CD4-positive, alpha-beta T cell (primary cell): ENCODE measurements around the gene RPAP3. TPM values are rescaled to one million over a fixed set of nuclear protein-coding genes. Genes with fewer than 3 reads are reported as not detected.

Source experiments
- ATAC-seq: fragments of 200-7000 bp; cut with Tn5 transposase; one replicate; pipeline ENCODE4 v1.10.0; 2022; ENCODE audit warnings: mild to moderate bottlenecking; ENCODE audit not compliant: poor library complexity
- CTCF ChIA-PET: fragments of 350-600 bp; sonication (Branson Sonifier 250); formaldehyde crosslinking; loops from one replicate; lab custom pipeline; 2021; ENCODE audit warnings: antibody characterized with exemption, inconsistent platforms; lab: Charles Lee
- POLR2A ChIA-PET: fragments of 350-600 bp; sonication (Branson Sonifier 250); formaldehyde crosslinking; loops from one replicate; lab custom pipeline; 2021; ENCODE audit warnings: antibody characterized with exemption, inconsistent platforms; lab: Charles Lee
- DNase-seq, 14 experiments: peaks; one replicate each; pipeline ENCODE4 v3.0.0-alpha.2; 2013 to 2020; ENCODE audit warnings: mixed read lengths in 2 of 14
- H3K27ac ChIP-seq, 2 donors: one replicate each; pipeline versions ENCODE4 v1.5.1 to v1.7.0; 2013; ENCODE audit warnings: low read length in 2 of 2, low read depth in 1 of 2, mild to moderate bottlenecking in 1 of 2
- H3K27me3 ChIP-seq, 2 experiments: 1 replicate in 1 of 2; 2 replicates in 1 of 2; pipeline versions ENCODE4 v1.6.1 to v1.7.0; 2013; ENCODE audit warnings: low read length in 2 of 2, control low read depth in 1 of 2, mild to moderate bottlenecking in 1 of 2, moderate library complexity in 1 of 2; ENCODE audit not compliant: insufficient read depth in 2 of 2, control insufficient read depth in 1 of 2
- H3K36me3 ChIP-seq: one replicate; pipeline ENCODE4 v1.6.1; 2013; ENCODE audit warnings: low read length, control low read depth; ENCODE audit not compliant: insufficient read depth
- H3K4me1 ChIP-seq: one replicate; pipeline ENCODE4 v1.6.1; 2013; ENCODE audit warnings: low read length, control low read depth; ENCODE audit not compliant: insufficient read depth
- H3K4me3 ChIP-seq: one replicate; pipeline ENCODE4 v1.5.1; 2013; ENCODE audit warnings: mild to moderate bottlenecking, low read length, moderate library complexity
- H3K9me3 ChIP-seq, 2 experiments: 1 replicate in 1 of 2; 2 replicates in 1 of 2; pipeline versions ENCODE4 v1.6.1 to v1.7.0; 2013; ENCODE audit warnings: low read length in 2 of 2, mild to moderate bottlenecking in 2 of 2, control low read depth in 1 of 2, moderate library complexity in 1 of 2; ENCODE audit not compliant: control insufficient read depth in 1 of 2, insufficient read depth in 1 of 2
- H3K27ac Mint-ChIP-seq: one replicate; pipeline ENCODE4 v1.8.0; 2020; ENCODE audit warnings: mixed read lengths
- H3K27me3 Mint-ChIP-seq: one replicate; pipeline ENCODE4 v1.8.0; 2021; ENCODE audit warnings: mixed read lengths
- H3K36me3 Mint-ChIP-seq: one replicate; pipeline ENCODE4 v1.8.0; 2021; ENCODE audit warnings: low read depth, mixed read lengths
- H3K4me1 Mint-ChIP-seq: one replicate; pipeline ENCODE4 v1.8.0; 2021; ENCODE audit warnings: low read depth, mixed read lengths
- H3K4me3 Mint-ChIP-seq: one replicate; pipeline ENCODE4 v1.8.0; 2020; ENCODE audit warnings: mild to moderate bottlenecking, mixed read lengths
- H3K9me3 Mint-ChIP-seq: one replicate; pipeline ENCODE4 v1.8.0; 2020; ENCODE audit warnings: mixed read lengths
- intact Hi-C, 2 experiments: fragments of 100-400 bp; cut with DNase I in 1 of 2; cut with micrococcal nuclease in 1 of 2; formaldehyde crosslinking; loops; one replicate each; pipeline versions ENCODE4 v1.15.1 to v1.9.0; 2023 to 2025; cut with DNase I, micrococcal nuclease
- total RNA-seq, 174 experiments: library from RNA in 2 of 174; stranded (reverse) in 2 of 174; gene quantifications; one replicate each; pipeline ENCODE4 v1.2.3 and lab custom pipeline; 2021 to 2026
- TF ChIP-seq, protein P1 (sequence below): fragments of 200-600 bp; IDR thresholded peaks from one replicate; pipeline ENCODE4 v1.8.0; 2022; ENCODE audit warnings: antibody characterized with exemption, mild to moderate bottlenecking

The RPAP3 gene
- total RNA-seq, 2 experiments from 2014 or later, result 24.6 to 26.4 TPM

DNA sequence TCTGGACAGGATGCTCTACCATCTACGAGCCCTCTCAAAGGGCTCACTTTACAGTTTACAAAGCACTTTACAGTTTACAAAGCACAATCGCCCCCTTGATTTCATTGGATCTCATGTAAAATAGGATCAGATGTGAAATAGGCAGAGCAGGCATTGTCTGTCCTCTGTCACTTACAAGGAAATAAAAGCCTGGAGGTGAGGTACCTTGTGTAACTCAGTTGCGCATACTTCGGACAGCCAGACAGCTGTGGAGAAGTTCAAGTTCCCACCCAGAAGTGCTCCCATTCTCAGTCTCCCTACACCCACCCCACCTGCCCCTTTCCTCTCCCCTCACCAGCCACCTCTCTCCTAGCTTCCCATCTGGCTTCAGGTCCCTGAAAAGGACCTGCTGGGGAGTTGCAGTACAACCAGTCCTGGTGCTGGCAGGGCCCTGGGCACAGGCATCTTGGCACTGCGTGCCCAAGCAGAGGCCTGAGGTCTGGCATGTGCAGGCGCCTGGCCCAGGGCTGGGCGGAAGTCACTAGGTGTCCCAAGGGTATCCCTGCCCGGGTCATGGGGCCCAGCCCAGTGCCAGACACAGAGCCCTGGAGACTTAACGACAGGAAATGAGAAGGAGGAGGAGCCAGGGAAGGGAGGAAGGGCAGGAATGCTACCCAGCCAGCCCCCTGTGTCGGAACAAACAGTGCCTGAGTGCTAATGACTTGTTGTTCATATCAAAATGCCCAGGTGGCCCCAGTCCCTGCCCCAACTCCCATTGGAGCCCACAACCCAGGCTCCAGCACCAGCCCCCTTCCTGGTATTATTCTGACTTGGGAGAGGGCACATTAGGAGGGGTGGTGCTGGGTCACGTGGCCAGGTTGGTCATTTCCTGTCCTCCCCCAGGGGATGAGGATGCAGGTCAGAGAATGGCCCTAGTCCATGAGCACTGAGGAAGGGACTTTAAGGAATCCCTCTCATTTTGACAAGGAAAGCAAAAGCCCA lies 47.5 kb upstream of the RPAP3 start:
- CTCF ChIA-PET, result interaction anchor here (1.2 kb wide), 1 partner anchor 19 kb away, joined by 3 read pairs; no protein-coding TSS in a partner anchor
- no peak overlapping the region for H3K4me3 Mint-ChIP-seq
- Histone ChIP-seq H3K36me3 (no peaks in the 10 kb centered on the region), H3K27ac (no peak overlapping the region), H3K4me1 (peaks cover 28% of the 10 kb centered on the region), H3K4me3 (no peak overlapping the region), H3K9me3 (no peaks in the 10 kb centered on the region), H3K27me3 (no peaks in the 10 kb centered on the region)
- no peak overlapping the region for H3K27ac Mint-ChIP-seq
- no peaks in the 10 kb centered on the region for H3K9me3 Mint-ChIP-seq
- intact Hi-C loops, result no loop called here
- H3K4me1 Mint-ChIP-seq, result peaks cover 21% of the 10 kb centered on the region
- no peaks in the 10 kb centered on the region for H3K36me3 Mint-ChIP-seq
- POLR2A ChIA-PET, result no interaction called here
- DNase-seq (no peak), ATAC-seq (no peak)
- H3K27me3 Mint-ChIP-seq, result no peaks in the 10 kb centered on the region
- TF ChIP-seq, protein P1, sequence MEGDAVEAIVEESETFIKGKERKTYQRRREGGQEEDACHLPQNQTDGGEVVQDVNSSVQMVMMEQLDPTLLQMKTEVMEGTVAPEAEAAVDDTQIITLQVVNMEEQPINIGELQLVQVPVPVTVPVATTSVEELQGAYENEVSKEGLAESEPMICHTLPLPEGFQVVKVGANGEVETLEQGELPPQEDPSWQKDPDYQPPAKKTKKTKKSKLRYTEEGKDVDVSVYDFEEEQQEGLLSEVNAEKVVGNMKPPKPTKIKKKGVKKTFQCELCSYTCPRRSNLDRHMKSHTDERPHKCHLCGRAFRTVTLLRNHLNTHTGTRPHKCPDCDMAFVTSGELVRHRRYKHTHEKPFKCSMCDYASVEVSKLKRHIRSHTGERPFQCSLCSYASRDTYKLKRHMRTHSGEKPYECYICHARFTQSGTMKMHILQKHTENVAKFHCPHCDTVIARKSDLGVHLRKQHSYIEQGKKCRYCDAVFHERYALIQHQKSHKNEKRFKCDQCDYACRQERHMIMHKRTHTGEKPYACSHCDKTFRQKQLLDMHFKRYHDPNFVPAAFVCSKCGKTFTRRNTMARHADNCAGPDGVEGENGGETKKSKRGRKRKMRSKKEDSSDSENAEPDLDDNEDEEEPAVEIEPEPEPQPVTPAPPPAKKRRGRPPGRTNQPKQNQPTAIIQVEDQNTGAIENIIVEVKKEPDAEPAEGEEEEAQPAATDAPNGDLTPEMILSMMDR, result no peak

DNA sequence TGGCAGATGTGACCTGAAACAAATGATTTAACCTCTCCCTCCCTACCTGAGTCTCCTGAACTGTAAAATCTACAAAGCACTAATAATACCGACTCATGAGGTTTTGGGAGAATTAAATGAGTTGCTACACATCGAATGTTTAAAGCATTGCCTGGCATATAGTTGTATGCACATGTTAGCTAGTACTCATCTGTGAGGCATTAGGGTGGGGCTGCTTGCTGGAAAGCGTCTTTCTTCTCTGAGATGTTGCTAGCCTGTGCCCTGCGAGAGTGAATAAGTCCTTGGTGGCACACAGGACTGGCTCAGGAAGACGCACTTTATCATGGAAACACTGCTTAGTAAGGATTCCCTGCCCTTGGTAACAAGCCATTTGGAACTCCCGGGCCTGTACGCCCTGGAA lies 46.7 kb upstream of the RPAP3 start:
- Histone ChIP-seq H3K27me3 (no peaks in the 10 kb centered on the region), H3K36me3 (no peaks in the 10 kb centered on the region), H3K4me1 (peaks cover 20% of the 10 kb centered on the region), H3K9me3 (no peaks in the 10 kb centered on the region), H3K27ac (no peak overlapping the region), H3K4me3 (no peak overlapping the region)
- ChIA-PET POLR2A (no interaction called here), CTCF (no interaction called here)
- Mint-ChIP-seq H3K9me3 (no peaks in the 10 kb centered on the region), H3K4me1 (peaks cover 17% of the 10 kb centered on the region), H3K27ac (no peak overlapping the region), H3K4me3 (no peak overlapping the region), H3K27me3 (no peaks in the 10 kb centered on the region), H3K36me3 (no peaks in the 10 kb centered on the region)
- intact Hi-C loops, result no loop called here
- ATAC-seq, result no peak
- DNase-seq, result no peak
- TF ChIP-seq, protein P1, result no peak

DNA sequence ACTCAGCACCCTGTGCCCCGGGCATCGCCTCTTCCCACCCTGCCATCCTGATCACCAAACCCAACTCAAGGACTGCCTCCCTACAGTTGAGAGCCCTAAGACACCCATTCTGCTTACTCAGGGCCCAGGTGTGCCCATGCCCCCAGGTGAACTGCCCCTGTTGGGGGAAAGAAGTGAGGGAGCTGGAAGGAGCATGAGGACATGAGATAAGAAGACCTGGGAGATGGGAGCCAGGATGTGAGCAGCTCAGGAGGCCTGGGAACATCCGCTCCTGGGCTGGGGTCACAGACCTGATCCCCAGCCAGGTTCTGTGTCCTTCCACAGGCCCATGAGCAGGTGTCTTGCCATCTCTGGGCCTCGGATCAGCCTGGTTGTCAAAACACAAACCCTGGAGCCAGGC lies 46.3 kb upstream of the RPAP3 start:
- H3K36me3 Mint-ChIP-seq, result no peaks in the 10 kb centered on the region
- no peaks in the 10 kb centered on the region for H3K27me3 Mint-ChIP-seq
- Histone ChIP-seq H3K36me3 (no peaks in the 10 kb centered on the region), H3K27me3 (no peaks in the 10 kb centered on the region), H3K27ac (no peak overlapping the region), H3K9me3 (no peaks in the 10 kb centered on the region), H3K4me1 (peaks cover 20% of the 10 kb centered on the region), H3K4me3 (no peak overlapping the region)
- DNase-seq (no peak), ATAC-seq (no peak)
- CTCF ChIA-PET, result no interaction called here
- H3K4me3 Mint-ChIP-seq, result no peak overlapping the region
- TF ChIP-seq, protein P1, result no peak
- intact Hi-C loops, result no loop called here
- POLR2A ChIA-PET, result no interaction called here
- peaks cover 12% of the 10 kb centered on the region for H3K4me1 Mint-ChIP-seq
- H3K9me3 Mint-ChIP-seq, result no peaks in the 10 kb centered on the region
- no peak overlapping the region for H3K27ac Mint-ChIP-seq
